Tibial nerve (tissue), 4 donors: Measurements from ENCODE around the gene FAM83G.

ENCODE experiments used
- CTCF ChIP-seq, 5 experiments: fragments of 200-600 bp in 3 of 5; fragments of 450-650 bp in 2 of 5; sonication (generic) in 3 of 5; IDR thresholded peaks; one replicate each; pipeline ENCODE4 v1.5.1; 2016 to 2019; ENCODE audit warnings: antibody characterized with exemption in 5 of 5, mild to moderate bottlenecking in 3 of 5, moderate library complexity in 2 of 5
- EP300 ChIP-seq, 2 donors: sonication (generic); formaldehyde crosslinking; IDR thresholded peaks; one replicate each; pipeline ENCODE4 v1.6.1; 2017; ENCODE audit warnings: antibody characterized with exemption in 2 of 2, mild to moderate bottlenecking in 1 of 2
- POLR2A ChIP-seq, 2 donors: fragments of 450-650 bp; IDR thresholded peaks; one replicate each; pipeline ENCODE4 v1.6.1; 2017; ENCODE audit warnings: antibody characterized with exemption in 2 of 2, mild to moderate bottlenecking in 2 of 2, moderate library complexity in 2 of 2

DNA sequence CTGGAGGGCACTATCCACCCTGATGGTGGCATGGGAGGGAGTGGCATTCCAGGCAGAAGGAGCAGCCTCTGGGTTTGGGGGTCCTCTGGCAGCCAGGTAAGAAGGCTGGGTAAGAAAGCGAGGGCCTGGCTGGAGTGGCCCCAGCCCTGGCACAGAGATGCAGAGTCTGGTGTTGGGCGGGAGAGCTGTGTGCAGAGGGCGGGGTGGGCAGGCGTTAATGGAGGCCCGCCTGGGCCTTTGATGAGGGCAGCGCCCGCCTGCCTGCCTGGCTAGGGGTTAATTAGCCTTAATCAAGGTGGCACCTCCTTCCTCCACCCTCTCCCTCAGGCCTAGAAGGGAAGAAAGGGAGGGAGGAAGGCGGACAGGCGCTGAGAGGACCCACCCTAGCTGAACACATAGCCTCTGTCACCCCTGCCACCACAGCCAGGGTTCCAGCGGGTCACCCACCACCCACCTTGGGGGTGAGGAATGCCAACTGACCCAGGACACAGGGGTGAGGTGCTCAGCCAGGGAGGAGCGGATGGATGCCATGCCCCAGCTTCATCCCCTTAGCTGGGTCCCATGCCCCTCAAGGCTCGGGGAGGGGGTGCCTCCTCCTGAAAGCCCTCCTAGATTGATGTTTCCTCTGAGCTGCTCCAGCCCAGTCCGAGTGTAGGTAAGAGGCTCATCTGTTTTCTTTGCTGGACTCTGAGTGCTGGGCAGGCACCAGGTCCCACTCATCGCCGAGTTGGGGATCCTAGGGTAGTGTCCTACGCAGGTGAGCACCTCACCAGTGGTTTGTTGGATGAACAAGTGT is 13.4 kb upstream of the FAM83G start:
- TF ChIP-seq CTCF (IDR thresholded peaks at IDR 0.05) = no peak
- no peak for TF ChIP-seq EP300 (IDR thresholded peaks at IDR 0.05)
- no peak for TF ChIP-seq POLR2A (IDR thresholded peaks at IDR 0.05)
